SJCRH30 (cell line): ENCODE data around the gene OLR1. TPM values are rescaled to one million over a fixed set of nuclear protein-coding genes. Genes with fewer than 3 reads are reported as not detected.
"Not testable (repeated sequence)": the region's sequence is repeated elsewhere in the genome, so short reads cannot be mapped to it uniquely, and the experiment has no call there.

ENCODE experiments used
- DNase-seq, 2 experiments: peaks; one replicate each; pipeline ENCODE4 v3.0.0-alpha.2; 2015 to 2020
- H3K27ac ChIP-seq: fragments of 250-450 bp; sonication (Bioruptor Pico); 2 replicates; pipeline ENCODE4 v1.5.1; 2020; ENCODE audit warnings: mild to moderate bottlenecking, moderate library complexity
- H3K27me3 ChIP-seq: fragments of 250-450 bp; sonication (Bioruptor Pico); 2 replicates; pipeline ENCODE4 v1.5.1; 2020; ENCODE audit warnings: mild to moderate bottlenecking, moderate library complexity
- H3K36me3 ChIP-seq: fragments of 250-450 bp; sonication (Bioruptor Pico); 2 replicates; pipeline ENCODE4 v1.5.1; 2020; ENCODE audit warnings: mild to moderate bottlenecking, moderate library complexity
- H3K4me1 ChIP-seq: fragments of 250-450 bp; sonication (Bioruptor Pico); 2 replicates; pipeline ENCODE4 v1.5.1; 2020; ENCODE audit warnings: mild to moderate bottlenecking, moderate library complexity
- H3K4me3 ChIP-seq: fragments of 250-450 bp; sonication (Bioruptor Pico); 2 replicates; pipeline ENCODE4 v1.5.1; 2020; ENCODE audit warnings: mild to moderate bottlenecking, moderate library complexity
- H3K9me3 ChIP-seq: fragments of 250-450 bp; sonication (Bioruptor Pico); replicated peaks from 2 replicates; pipeline ENCODE4 v1.5.1; 2020; ENCODE audit warnings: mild to moderate bottlenecking, moderate library complexity
- total RNA-seq: library from RNA; depleted of rRNA; stranded (reverse); fragments of >200 nt; shearing (Covaris generic); gene quantifications from 2 replicates; pipeline ENCODE4 v1.2.3, GENCODE V29; 2014; rRNA removed

Gene OLR1
- total RNA-seq: not detected in 2 replicates

DNA sequence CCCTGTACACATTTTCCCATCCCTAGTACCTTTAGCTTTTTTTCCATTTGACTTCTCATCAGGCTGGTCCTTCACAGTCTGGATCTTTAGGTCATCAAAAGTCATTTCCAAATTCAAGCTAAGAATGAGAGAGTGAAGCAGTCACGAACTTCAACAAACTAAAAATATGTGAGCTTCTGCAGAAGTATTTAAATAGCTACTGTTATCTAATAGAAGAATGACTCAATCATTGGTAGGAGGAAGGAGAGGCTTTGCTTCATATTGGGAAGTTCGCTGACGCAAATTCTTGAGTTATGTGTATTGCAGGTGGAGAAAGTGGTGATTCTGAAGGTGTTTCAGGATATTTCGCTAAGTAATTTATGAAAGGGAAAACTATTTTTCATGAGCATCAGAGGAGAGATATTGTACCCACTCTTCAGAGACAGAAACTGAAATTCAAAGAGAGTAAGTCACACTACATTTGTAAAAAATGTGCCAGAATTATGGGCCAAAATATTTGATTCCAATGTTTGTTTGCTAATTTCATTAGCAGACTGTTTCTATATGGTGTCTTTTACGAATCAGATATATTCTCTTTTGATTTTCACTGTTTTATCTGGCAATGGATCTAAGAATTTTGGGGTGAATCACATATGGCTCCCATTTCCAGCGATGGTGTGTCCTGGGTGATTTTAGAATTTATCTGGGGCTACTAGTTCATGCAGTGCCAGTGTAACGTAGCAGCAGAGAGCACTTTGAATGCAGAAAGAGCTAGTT lies at the start of gene OLR1:
Gene OLR1, minus strand, starts transcription at position 160 of the 756 bp plus-strand sequence. Its CDS starts 55 bp downstream, at position 105.
- no peaks in the 10 kb centered on the region for H3K36me3 ChIP-seq
- DNase-seq: no peak
- no peaks in the 10 kb centered on the region for H3K9me3 ChIP-seq
- no peak within 1 kb of the TSS for H3K27ac ChIP-seq
- no peak within 1 kb of the TSS for H3K4me3 ChIP-seq
- H3K4me1 ChIP-seq: no peaks in the 10 kb centered on the region
- H3K27me3 ChIP-seq: no peaks in the 10 kb centered on the region; the same call in 1 of the 2 replicates

DNA sequence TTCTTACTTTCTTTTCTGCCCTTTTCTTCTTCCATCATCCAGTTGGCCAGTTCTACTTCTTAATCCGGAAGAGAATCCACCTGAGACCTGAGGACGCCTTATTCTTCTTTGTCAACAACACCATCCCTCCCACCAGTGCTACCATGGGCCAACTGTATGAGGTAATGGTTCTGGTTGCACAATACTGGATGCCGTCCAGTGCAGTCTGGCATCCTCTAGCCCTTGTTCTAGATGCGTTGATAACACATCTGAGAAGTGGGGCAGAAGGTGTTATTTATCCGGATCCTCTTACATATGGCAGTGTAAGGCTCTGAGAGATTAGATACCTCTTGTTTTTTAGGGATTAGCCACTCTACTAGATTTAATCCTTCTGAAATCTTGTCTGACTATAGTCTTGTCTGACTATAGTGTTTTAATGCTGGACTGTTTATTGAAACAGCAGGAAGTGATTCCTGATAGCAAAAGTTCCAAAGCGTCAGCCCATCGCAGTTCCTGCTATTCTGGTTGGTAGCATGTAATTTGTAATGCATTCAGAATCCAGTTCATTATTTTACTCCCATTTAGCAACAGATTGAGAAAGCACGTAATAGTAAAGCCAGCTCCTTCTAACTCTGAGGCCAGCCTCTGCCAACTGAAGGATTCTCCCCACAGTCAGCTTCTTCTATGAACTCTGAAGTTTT lies 48.6 kb upstream of the OLR1 start:
- no peak overlapping the region for H3K27ac ChIP-seq
- no peak overlapping the region for H3K4me3 ChIP-seq
- DNase-seq: no peak
- peaks cover 27% of the 10 kb centered on the region for H3K36me3 ChIP-seq
- H3K9me3 ChIP-seq: no peaks in the 10 kb centered on the region
- no peaks in the 10 kb centered on the region for H3K27me3 ChIP-seq
- H3K4me1 ChIP-seq: no peaks in the 10 kb centered on the region

DNA sequence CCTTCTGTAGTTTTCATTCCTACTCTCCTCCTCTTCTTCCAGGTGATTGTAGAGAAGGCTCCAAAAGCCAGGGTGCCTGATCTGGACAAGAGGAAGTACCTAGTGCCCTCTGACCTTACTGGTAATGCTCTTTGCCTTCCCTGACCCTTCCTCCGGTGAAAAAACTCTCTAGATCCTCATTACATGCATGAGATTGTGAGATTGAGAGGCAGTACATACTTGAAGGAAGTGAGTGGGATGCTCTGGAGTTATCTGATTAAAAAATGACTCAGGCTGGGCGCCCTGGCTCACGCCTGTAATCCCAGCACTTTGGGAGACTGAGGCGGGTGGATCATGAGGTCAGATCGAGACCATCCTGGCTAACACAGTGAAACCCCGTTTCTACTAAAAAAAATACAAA lies 46.1 kb upstream of the OLR1 start:
- H3K9me3 ChIP-seq: no peaks in the 10 kb centered on the region
- peaks cover 5% of the 10 kb centered on the region; the same call in 1 of the 2 replicates for H3K4me1 ChIP-seq
- no peaks in the 10 kb centered on the region for H3K27me3 ChIP-seq
- no peak overlapping the region for H3K27ac ChIP-seq
- H3K4me3 ChIP-seq: no peak overlapping the region
- no peak for DNase-seq
- H3K36me3 ChIP-seq: peaks cover 19% of the 10 kb centered on the region

DNA sequence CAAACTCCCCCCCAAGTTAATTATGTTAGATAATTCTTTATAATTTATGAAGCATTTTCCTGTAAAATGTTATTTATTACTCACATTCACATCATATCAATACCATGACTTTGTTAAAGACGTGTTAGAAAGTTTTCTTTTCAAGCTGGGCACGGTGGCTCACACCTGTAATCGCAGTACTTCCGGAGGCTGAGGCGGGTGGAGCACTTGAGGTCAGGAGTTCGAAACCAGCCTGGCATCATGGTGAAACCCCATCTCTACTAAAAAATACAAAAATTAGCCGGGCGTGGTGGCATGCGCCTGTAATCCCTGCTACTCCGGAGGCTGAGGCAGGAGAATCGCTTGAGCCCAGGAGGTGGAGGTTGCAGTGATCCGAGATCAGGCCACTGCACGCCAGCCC lies 44.0 kb upstream of the OLR1 start:
- H3K4me1 ChIP-seq, H3K27me3 ChIP-seq, H3K27ac ChIP-seq, H3K9me3 ChIP-seq, DNase-seq, H3K4me3 ChIP-seq: not testable (repeated sequence)
- peaks cover 10% of the 10 kb centered on the region for H3K36me3 ChIP-seq

GRCh38 chr12:10215436-10215835 lies 43.5 kb upstream of the OLR1 start:
- Histone ChIP-seq H3K4me1 (peaks cover 5% of the 10 kb centered on the region; the same call in 1 of the 2 replicates), H3K4me3 (no peak overlapping the region), H3K9me3 (no peaks in the 10 kb centered on the region), H3K27ac (no peak overlapping the region), H3K27me3 (no peaks in the 10 kb centered on the region), H3K36me3 (peaks cover 8% of the 10 kb centered on the region)
- DNase-seq: no peak

- no peak for DNase-seq
- Histone ChIP-seq H3K4me1 (peaks cover 5% of the 10 kb centered on the region; the same call in 1 of the 2 replicates), H3K4me3 (peak overlapping the region; percentile 84), H3K36me3 (peaks cover 6% of the 10 kb centered on the region; the same call in 1 of the 2 replicates), H3K27ac (peak overlapping the region; percentile 85; the same call in 1 of the 2 replicates), H3K27me3 (no peaks in the 10 kb centered on the region), H3K9me3 (no peaks in the 10 kb centered on the region)
Observed at GRCh38 chr12:10214895-10215267, 42.9 kb upstream of the OLR1 start.

- peak; percentile 9 to 54 for DNase-seq
Observed at GRCh38 chr12:10214136-10214894, 42.4 kb upstream of the OLR1 start.

DNA sequence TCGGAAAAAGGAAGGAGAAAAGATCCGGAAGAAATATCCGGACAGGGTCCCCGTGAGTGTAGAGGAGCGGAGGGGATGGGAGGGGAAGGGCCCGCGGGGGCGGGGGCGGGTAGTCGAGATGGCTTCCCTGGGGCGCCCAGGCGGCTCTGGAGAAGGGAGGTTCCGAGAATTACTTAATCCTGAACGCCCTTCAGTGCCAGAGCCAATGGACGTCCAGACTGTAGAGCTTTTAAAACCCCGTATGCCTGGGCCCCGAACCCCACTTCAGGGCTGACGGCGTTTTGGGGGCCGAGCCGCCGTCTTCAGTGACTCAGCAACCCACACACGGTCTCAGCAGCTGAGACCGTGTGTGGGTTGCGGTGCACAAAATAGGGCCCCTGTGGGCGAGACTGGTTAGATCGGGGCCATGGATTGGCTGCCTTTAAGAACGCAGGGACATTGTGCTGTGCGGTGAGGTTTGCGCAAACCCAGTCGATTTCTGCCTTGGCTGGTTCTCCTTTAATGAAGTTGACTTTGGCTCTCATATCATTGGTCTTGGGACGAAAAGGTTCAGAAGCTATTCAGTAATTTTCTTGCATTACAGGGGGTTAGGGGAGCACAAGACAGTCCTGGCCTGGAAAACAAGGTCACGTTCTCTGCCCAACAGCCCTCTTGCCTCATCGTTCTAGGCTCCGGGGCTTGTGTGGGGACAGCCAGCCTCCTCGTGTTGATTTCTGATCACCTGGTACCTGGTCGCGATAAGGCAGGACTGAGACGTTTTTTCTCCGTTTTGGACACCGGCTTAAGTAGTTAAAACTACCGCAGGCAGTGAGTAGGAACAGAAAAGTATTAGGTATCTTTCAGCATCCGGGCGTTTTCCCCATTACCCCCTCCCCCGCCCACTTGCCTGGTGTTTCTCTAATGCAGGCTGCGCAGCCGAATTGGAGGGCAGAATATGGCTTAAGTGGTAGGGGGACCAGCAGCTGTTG lies 41.5 kb upstream of the OLR1 start:
- peak; percentile 63 to 76 for DNase-seq

More at GRCh38 chr12:10214136-10214894, 42.4 kb upstream of the OLR1 start:
- H3K4me3 ChIP-seq: peak overlapping the region; percentile 84
- H3K36me3 ChIP-seq: peaks cover 5% of the 10 kb centered on the region; the same call in 1 of the 2 replicates
- peak overlapping the region; percentile 85 for H3K27ac ChIP-seq
- H3K27me3 ChIP-seq: no peaks in the 10 kb centered on the region
- no peaks in the 10 kb centered on the region for H3K9me3 ChIP-seq
- H3K4me1 ChIP-seq: peaks cover 5% of the 10 kb centered on the region; the same call in 1 of the 2 replicates

DNA sequence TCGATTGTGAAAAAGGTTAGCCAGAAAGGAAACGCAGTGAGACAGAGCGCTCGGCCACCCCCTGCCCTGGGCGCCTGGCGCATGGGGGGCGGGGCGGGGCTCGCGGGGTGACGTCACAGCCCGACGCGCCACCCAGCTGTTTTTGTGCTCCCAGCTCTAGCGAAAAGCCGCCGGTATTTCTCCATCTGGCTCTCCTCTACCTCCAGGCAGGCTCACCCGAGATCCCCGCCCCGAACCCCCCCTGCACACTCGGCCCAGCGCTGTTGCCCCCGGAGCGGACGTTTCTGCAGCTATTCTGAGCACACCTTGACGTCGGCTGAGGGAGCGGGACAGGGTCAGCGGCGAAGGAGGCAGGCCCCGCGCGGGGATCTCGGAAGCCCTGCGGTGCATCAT lies 40.8 kb upstream of the OLR1 start, which contains the start of gene GABARAPL1:
Gene GABARAPL1, plus strand, starts transcription at position 139 of the 393 bp plus-strand sequence. Its CDS starts 253 bp downstream, at position 392.
- no peaks in the 10 kb centered on the region for H3K27me3 ChIP-seq
- peak; percentile 75 to 83 for DNase-seq
- no peaks in the 10 kb centered on the region for H3K36me3 ChIP-seq
- H3K4me1 ChIP-seq: peaks cover 5% of the 10 kb centered on the region; the same call in 1 of the 2 replicates
- peak within 1 kb of the TSS; percentile 85 for H3K27ac ChIP-seq
- H3K9me3 ChIP-seq: no peaks in the 10 kb centered on the region
- H3K4me3 ChIP-seq: peak within 1 kb of the TSS; percentile 84

More for the DNA sequence above, 41.5 kb upstream of the OLR1 start:
- Histone ChIP-seq H3K4me1 (peaks cover 5% of the 10 kb centered on the region; the same call in 1 of the 2 replicates), H3K9me3 (no peaks in the 10 kb centered on the region), H3K27me3 (no peaks in the 10 kb centered on the region), H3K4me3 (peak overlapping the region; percentile 84), H3K27ac (peak overlapping the region; percentile 85), H3K36me3 (no peaks in the 10 kb centered on the region; the same call in 1 of the 2 replicates)

DNA sequence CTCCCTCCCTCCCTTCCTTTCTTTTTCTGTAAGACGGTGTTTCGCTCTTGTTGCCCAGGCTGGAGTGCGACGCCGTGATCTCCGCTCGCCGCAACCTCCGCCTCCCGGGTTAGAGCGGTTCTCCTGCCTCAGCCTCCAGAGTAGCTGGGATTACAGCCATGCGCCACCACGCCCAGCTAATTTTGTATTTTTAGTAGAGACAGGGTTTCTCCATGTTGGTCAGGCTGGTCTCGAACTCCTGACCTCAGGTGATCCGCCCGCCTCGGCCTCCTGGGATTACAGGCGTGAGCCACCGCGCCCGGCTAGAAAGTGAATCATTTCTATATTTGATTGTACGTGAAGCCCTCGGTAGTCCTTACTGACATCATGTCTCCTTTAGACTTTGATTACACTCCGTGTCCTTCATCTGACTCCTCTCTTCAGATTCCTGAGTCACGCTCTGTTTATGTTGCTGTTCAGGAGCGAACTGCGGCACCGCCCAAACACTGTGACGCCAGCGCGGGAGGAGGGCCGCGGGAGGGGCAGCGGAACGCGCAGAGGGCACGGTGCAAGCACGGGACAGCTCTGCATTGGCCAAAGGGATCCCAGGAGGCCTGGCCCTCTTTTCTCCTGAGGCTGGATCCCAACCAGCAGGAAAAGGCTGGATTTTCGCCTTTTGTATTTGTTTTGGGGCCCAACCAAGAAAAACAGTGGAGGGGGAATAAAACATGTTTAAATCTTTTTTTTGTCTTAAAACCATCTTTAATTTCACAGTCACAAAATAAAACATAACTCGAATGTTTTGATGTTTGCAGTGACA lies 40.2 kb upstream of the OLR1 start:
- H3K9me3 ChIP-seq: no peaks in the 10 kb centered on the region
- DNase-seq: peak; percentile 92
- no peaks in the 10 kb centered on the region for H3K36me3 ChIP-seq
- peaks cover 5% of the 10 kb centered on the region; the same call in 1 of the 2 replicates for H3K4me1 ChIP-seq
- no peaks in the 10 kb centered on the region for H3K27me3 ChIP-seq
- H3K27ac ChIP-seq: peak overlapping the region; percentile 85
- H3K4me3 ChIP-seq: peak overlapping the region; percentile 84

DNA sequence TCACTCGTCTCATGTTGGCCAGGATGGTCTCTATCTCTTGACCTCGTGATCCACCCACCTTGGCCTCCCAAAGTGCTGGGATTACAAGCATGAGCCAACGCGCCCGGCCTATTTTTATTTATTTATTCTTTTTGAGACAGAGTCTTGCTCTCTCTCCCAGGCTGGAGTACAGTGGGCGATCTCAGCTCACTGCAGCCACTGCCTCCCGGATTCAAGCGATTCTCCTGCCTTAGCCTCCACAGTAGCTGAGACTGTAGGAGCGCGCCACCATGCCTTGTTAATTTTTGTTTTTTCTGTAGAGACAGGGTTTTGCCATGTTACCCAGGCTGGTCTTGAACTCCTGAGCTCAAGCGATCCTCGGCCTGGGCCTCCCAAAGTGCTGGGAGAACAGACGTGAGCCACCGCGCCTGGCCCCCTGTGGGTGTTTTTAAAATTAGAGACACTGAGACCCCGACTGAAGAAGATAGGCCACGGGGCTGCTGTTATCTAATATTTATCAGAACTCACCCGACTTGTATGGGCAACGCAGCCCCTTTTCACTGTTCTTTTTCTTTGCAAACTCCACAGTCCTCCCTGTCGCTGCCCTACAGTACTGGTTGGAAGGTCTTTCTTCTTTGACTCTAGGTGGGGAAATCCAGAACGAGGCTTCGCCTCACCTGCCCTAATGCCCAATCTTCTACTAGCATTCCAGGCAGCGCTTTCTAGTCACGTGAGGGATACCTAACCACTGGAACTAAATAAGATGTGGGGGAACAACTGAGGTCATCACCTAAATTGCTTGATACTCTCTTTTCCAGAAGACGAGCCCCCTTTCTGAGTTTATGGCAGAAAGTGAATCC lies 39.4 kb upstream of the OLR1 start:
- no peak for DNase-seq
- H3K4me3 ChIP-seq: no peak overlapping the region
- H3K4me1 ChIP-seq: peaks cover 5% of the 10 kb centered on the region; the same call in 1 of the 2 replicates
- H3K27ac ChIP-seq: no peak overlapping the region
- no peaks in the 10 kb centered on the region for H3K27me3 ChIP-seq
- H3K36me3 ChIP-seq: no peaks in the 10 kb centered on the region
- H3K9me3 ChIP-seq: no peaks in the 10 kb centered on the region

GRCh38 chr12:10210225-10210624 lies 38.3 kb upstream of the OLR1 start:
- Histone ChIP-seq H3K27ac (no peak overlapping the region), H3K4me3 (no peak overlapping the region), H3K4me1 (peaks cover 10% of the 10 kb centered on the region; the same call in 1 of the 2 replicates), H3K9me3 (no peaks in the 10 kb centered on the region), H3K36me3 (no peaks in the 10 kb centered on the region), H3K27me3 (no peaks in the 10 kb centered on the region)
- DNase-seq: no peak
